ENCODE results near the gene PRRT1B.

- TF ChIP-seq POLR2AphosphoS5 (IDR thresholded peaks at IDR 0.05; ENCODE audit: borderline replicate concordance, low read depth, low read length) (no peak), EZH2 (IDR thresholded peaks at IDR 0.05) (no peak), FOXP2 (optimal IDR thresholded peaks at IDR 0.05; ENCODE audit: control extremely low read depth, extremely low read length, insufficient read depth) (no peak)
Observed at GRCh38 chr9:131525643-131526565, 19.4 kb upstream of the PRRT1B start.
